ENCODE data around the gene TEX9. TPM values are rescaled to one million over a fixed set of nuclear protein-coding genes. Genes with fewer than 3 reads are reported as not detected.

TEX9 gene
- total RNA-seq, 6 donors from 2014 or later, result 1.6 to 36.4 (median 6.8) TPM

DNA sequence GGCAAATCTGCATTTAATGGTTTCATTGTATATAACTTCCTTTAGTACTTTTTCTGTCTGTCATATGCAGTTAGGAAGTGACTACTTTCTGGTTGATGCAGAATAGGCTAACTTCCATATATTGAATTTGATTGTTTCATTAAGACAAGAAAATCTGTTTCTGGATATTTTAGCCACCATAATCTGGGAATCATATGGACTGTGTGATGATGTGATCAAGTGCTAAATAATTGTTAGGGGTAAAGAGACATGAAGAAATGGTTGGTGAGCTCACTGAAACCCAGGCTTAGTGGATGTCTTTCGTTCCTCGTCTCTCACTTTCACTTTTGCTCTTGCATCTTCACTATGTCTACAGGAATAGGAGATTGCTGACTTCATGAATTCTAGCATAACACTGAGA lies 103.2 kb downstream of the TEX9 start:
- Histone ChIP-seq H3K27ac (no peak overlapping the region), H3K4me3 (peak overlapping the region in 2 of 4 donors; percentile 24 to 39), H3K9me3 (no peaks in the 10 kb centered on the region), H3K27me3 (no peaks in the 10 kb centered on the region), H3K36me3 (no peaks in the 10 kb centered on the region), H3K4me1 (peaks cover 4 to 14% (median 7%) of the 10 kb centered on the region in 4 donors)
- ATAC-seq (ENCODE audit: low FRiP score in 2 of 2) (peak in 1 of 2 donors; percentile 33), DNase-seq (no peak)
- 19 to 30% methylated on average over 2 of the region's 2 CpGs for WGBS, 2 donors
- TF ChIP-seq POLR2AphosphoS5 (IDR thresholded peaks at IDR 0.05) (no peak), POLR2A (IDR thresholded peaks at IDR 0.05) (no peak), EP300 (IDR thresholded peaks at IDR 0.05) (no peak), CTCF (IDR thresholded peaks at IDR 0.05) (no peak)

- Histone ChIP-seq H3K4me1 (peaks cover 0 to 13% (median 7%) of the 10 kb centered on the region in 4 donors), H3K9me3 (no peaks in the 10 kb centered on the region), H3K4me3 (no peak overlapping the region), H3K27me3 (no peaks in the 10 kb centered on the region), H3K27ac (no peak overlapping the region), H3K36me3 (no peaks in the 10 kb centered on the region)
- ATAC-seq (ENCODE audit: low FRiP score in 2 of 2), result no peak
- no peak for DNase-seq
- no peak for TF ChIP-seq POLR2A (IDR thresholded peaks at IDR 0.05)
- no peak for TF ChIP-seq POLR2AphosphoS5 (IDR thresholded peaks at IDR 0.05)
- no peak for TF ChIP-seq EP300 (IDR thresholded peaks at IDR 0.05)
- no peak for TF ChIP-seq CTCF (IDR thresholded peaks at IDR 0.05)
Measured at GRCh38 chr15:56469483-56469882, 104.3 kb downstream of the TEX9 start.

DNA sequence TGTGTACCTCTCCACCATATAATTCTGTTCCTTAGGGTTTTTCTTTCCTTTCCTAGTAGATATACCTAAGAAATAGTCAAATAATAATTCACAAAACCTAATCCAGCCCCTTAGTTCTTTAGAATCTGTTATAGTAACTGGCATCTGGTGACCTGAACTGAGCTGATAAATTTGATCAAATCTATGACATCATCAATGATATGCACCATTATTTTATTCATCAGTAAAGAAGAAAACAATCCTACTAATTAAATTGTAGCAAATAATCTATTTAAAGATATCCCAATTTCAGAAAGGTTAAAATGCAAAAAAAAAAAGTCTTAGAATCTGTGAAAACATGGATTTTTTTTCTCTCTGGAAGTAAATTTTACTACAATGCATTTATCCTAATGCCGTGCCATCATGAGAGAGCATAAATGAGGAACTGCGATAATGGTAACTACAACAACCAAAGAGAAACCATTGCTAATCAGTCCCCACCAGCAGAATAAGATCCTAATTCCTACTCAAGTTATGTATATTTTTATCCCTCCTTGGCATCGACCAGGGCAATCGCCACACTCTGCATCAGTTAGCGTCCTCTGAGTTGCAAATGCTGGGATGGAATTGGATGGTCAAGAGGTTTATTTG lies 106.3 kb downstream of the TEX9 start:
- WGBS, 2 donors, result 91% methylated on average over 5 of the region's 5 CpGs
- Histone ChIP-seq H3K27me3 (no peaks in the 10 kb centered on the region), H3K4me1 (no peaks in the 10 kb centered on the region), H3K4me3 (no peak overlapping the region), H3K9me3 (no peaks in the 10 kb centered on the region), H3K27ac (no peak overlapping the region), H3K36me3 (no peaks in the 10 kb centered on the region)
- DNase-seq (no peak), ATAC-seq (ENCODE audit: low FRiP score in 2 of 2) (no peak)
- TF ChIP-seq EP300 (IDR thresholded peaks at IDR 0.05) (no peak), POLR2A (IDR thresholded peaks at IDR 0.05) (no peak), CTCF (IDR thresholded peaks at IDR 0.05) (no peak), POLR2AphosphoS5 (IDR thresholded peaks at IDR 0.05) (no peak)

GRCh38 chr15:56472278-56472677 lies 107.1 kb downstream of the TEX9 start:
- Histone ChIP-seq H3K4me1 (no peaks in the 10 kb centered on the region), H3K36me3 (no peaks in the 10 kb centered on the region), H3K9me3 (no peaks in the 10 kb centered on the region), H3K4me3 (no peak overlapping the region), H3K27ac (no peak overlapping the region), H3K27me3 (no peaks in the 10 kb centered on the region)
- no peak for ATAC-seq (ENCODE audit: low FRiP score in 2 of 2)
- 84 to 97% methylated on average over 2 of the region's 2 CpGs for WGBS, 2 donors
- DNase-seq, result no peak
- TF ChIP-seq POLR2AphosphoS5 (IDR thresholded peaks at IDR 0.05) (no peak), EP300 (IDR thresholded peaks at IDR 0.05) (no peak), CTCF (IDR thresholded peaks at IDR 0.05) (no peak), POLR2A (IDR thresholded peaks at IDR 0.05) (no peak)

GRCh38 chr15:56473017-56473416 lies 107.8 kb downstream of the TEX9 start:
- DNase-seq (no peak), ATAC-seq (ENCODE audit: low FRiP score in 2 of 2) (no peak)
- no peaks in the 10 kb centered on the region for H3K27me3 ChIP-seq
- no peaks in the 10 kb centered on the region for H3K9me3 ChIP-seq
- H3K36me3 ChIP-seq, result no peaks in the 10 kb centered on the region
- no peak overlapping the region for H3K27ac ChIP-seq
- no peaks in the 10 kb centered on the region for H3K4me1 ChIP-seq
- no peak for TF ChIP-seq POLR2AphosphoS5 (IDR thresholded peaks at IDR 0.05)
- no peak overlapping the region for H3K4me3 ChIP-seq
- 94% methylated on average over 1 of the region's 1 CpG for WGBS, 2 donors
